ENCODE data around the gene STAG1.

DNA sequence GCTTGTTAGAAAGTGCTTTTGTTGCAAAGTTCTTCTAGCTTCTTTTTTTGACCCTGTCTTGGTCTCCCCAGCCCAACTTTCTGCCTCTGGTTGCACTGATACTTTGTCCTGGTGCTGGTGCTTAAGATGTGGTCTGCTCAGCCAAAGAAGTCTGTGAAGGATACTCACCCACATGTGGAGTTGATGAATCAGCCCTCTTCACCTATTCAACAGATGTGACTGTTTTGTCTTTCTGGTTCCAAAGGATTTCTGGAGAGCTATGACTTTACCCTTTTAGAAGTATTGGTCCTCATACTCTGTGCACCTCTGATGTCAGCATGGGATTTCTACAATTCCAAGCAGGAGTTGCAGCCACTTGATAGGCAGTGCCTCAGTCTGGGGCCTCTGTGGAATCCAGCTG, 418.0 kb downstream of the STAG1 start:
- TF ChIP-seq, protein P1, sequence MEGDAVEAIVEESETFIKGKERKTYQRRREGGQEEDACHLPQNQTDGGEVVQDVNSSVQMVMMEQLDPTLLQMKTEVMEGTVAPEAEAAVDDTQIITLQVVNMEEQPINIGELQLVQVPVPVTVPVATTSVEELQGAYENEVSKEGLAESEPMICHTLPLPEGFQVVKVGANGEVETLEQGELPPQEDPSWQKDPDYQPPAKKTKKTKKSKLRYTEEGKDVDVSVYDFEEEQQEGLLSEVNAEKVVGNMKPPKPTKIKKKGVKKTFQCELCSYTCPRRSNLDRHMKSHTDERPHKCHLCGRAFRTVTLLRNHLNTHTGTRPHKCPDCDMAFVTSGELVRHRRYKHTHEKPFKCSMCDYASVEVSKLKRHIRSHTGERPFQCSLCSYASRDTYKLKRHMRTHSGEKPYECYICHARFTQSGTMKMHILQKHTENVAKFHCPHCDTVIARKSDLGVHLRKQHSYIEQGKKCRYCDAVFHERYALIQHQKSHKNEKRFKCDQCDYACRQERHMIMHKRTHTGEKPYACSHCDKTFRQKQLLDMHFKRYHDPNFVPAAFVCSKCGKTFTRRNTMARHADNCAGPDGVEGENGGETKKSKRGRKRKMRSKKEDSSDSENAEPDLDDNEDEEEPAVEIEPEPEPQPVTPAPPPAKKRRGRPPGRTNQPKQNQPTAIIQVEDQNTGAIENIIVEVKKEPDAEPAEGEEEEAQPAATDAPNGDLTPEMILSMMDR (IDR thresholded peaks at IDR 0.05): no peak
- no peak for TF ChIP-seq EP300 (IDR thresholded peaks at IDR 0.05)
- no peak for TF ChIP-seq POLR2A (IDR thresholded peaks at IDR 0.05)
- no peak for TF ChIP-seq POLR2AphosphoS5 (IDR thresholded peaks at IDR 0.05)

All from stomach (tissue), 4 donors.